Endodermal cell (in vitro differentiated cells): ENCODE results near the gene YBX2. TPM values are rescaled to one million over a fixed set of nuclear protein-coding genes. Genes with fewer than 3 reads are reported as not detected.

Source experiments
- DNase-seq: peaks from one replicate; pipeline ENCODE4 v3.0.0-alpha.2; 2017
- H3K27ac ChIP-seq: 2 replicates; pipeline ENCODE4 v1.5.1; 2013; ENCODE audit warnings: mild to moderate bottlenecking, low read depth, low read length, moderate library complexity
- H3K27me3 ChIP-seq: 2 replicates; pipeline ENCODE4 v1.6.1; 2013; ENCODE audit warnings: mild to moderate bottlenecking, low read length, moderate library complexity; ENCODE audit not compliant: insufficient read depth, control insufficient read depth, poor library complexity, severe bottlenecking
- H3K36me3 ChIP-seq: 2 replicates; pipeline ENCODE4 v1.7.0; 2013; ENCODE audit warnings: mild to moderate bottlenecking, low read length, moderate library complexity; ENCODE audit not compliant: control insufficient read depth, insufficient read depth
- H3K4me1 ChIP-seq: one replicate; pipeline ENCODE4 v1.7.0; 2013; ENCODE audit warnings: low read length; ENCODE audit not compliant: control insufficient read depth, insufficient read depth
- H3K4me3 ChIP-seq: 2 replicates; pipeline ENCODE4 v1.5.1; 2013; ENCODE audit warnings: mild to moderate bottlenecking, low read length, moderate library complexity
- H3K9ac ChIP-seq: 2 replicates; pipeline ENCODE4 v1.6.1; 2013; ENCODE audit warnings: mild to moderate bottlenecking, low read length, moderate library complexity; ENCODE audit not compliant: poor library complexity, severe bottlenecking; ENCODE audit errors: extremely low read depth
- H3K9me3 ChIP-seq: 2 replicates; pipeline ENCODE4 v1.6.1; 2013; ENCODE audit warnings: mild to moderate bottlenecking, low read length, moderate library complexity; ENCODE audit not compliant: control insufficient read depth
- H3K27ac Mint-ChIP-seq: 2 replicates; pipeline ENCODE4 v1.8.0; 2020; ENCODE audit warnings: mixed read lengths
- H3K27me3 Mint-ChIP-seq: 2 replicates; pipeline ENCODE4 v1.8.0; 2021; ENCODE audit warnings: mild to moderate bottlenecking, mixed read lengths; ENCODE audit not compliant: insufficient read depth
- H3K36me3 Mint-ChIP-seq: 2 replicates; pipeline ENCODE4 v1.8.0; 2020; ENCODE audit warnings: low read depth, mixed read lengths
- H3K4me1 Mint-ChIP-seq: 2 replicates; pipeline ENCODE4 v1.8.0; 2020; ENCODE audit warnings: mixed read lengths
- H3K4me3 Mint-ChIP-seq: 2 replicates; pipeline ENCODE4 v1.8.0; 2020; ENCODE audit warnings: mild to moderate bottlenecking, moderate library complexity, mixed read lengths
- H3K9me3 Mint-ChIP-seq: 2 replicates; pipeline ENCODE4 v1.8.0; 2020; ENCODE audit warnings: mild to moderate bottlenecking, mixed read lengths
- WGBS, 2 experiments: methylation state at CpG; one replicate each; pipeline versions ENCODE4 v1.1.5 to v1.1.7; 2013; ENCODE audit warnings: missing lambda C conversion rate in 2 of 2, mixed read lengths in 1 of 2; ENCODE audit not compliant: insufficient coverage in 1 of 2, insufficient read length in 1 of 2; 5-methylcytosine and 5-hydroxymethylcytosine counted together
- total RNA-seq, 2 donors: library from RNA; stranded (reverse); fragmentation: NEBNext Ultra II Directional in 1 of 2; extraction: Animal tissue kit (Norgen Biotek cat#: 25700) in 1 of 2; gene quantifications; 2 replicates in 1 of 2; 3 replicates in 1 of 2; pipeline ENCODE4 v1.2.1, GENCODE V29; 2021
- TF ChIP-seq, protein P1 (sequence below): fragments of 200-600 bp; sonication (generic); conservative IDR thresholded peaks from 2 replicates; pipeline ENCODE4 v1.5.0; 2021; ENCODE audit warnings: antibody characterized with exemption, mild to moderate bottlenecking

YBX2 gene
- total RNA-seq, 2 donors from 2014 or later = 6.6 to 15.9 TPM

DNA sequence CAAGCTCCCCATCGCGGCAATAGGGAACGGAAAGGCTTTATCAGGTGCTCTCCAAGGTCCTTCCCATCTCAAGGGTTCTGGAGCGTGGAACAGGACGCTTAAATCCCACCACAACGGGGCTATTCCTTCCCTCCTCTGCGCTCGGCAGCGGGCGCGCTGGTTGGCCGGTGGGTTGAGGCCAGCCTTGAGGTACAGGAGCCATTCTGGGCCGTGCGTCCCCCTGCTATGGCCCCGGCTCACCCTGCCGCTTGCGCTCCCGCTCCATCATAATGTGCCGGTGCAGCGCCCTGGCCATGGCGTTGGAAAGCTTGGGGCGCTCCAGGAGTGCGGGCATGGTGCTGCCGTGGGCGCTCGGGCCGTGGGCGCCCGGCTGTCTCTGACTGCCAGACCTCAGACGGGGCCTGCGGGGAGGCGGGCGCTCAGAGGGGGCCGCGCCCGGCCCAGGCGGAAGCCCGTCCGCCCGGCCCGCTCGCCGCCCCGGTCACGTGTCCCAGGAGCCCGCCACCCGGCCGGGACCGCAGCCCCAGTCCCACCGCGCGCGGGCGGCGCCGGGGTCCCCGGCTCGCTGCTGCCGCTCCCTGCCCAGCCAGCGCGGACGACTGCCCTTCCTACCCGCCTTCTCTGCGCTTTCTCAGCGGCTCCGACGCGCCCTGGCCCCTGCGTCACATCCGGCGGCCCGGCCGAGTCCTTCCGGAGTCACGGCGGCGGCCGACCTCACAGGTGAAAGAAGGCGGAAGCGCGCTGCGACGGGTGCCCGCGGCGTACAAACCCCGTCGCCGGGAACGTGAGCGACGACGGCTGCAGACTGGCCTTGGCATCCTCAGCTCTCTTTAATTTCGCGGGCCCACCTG is 20.5 kb upstream of the YBX2 start, which contains the start of gene GPS2:
Gene GPS2, minus strand, starts transcription at position 642 of the 851 bp plus-strand sequence. Its CDS starts 308 bp downstream, at position 334.
- peaks cover 15% of the 10 kb centered on the region for H3K4me1 Mint-ChIP-seq

GRCh38 chr17:7313890-7314718 is 19.7 kb upstream of the YBX2 start:
- Histone ChIP-seq H3K36me3 (peaks cover 68% of the 10 kb centered on the region), H3K27me3 (no peaks in the 10 kb centered on the region), H3K4me1 (peaks cover 5% of the 10 kb centered on the region), H3K9me3 (no peaks in the 10 kb centered on the region), H3K9ac (no peak overlapping the region), H3K27ac (no peak overlapping the region), H3K4me3 (peak overlapping the region; percentile 85)
- 48 to 80% methylated on average over 5 to 9 of the region's 9 CpGs for WGBS, 2 experiments
- peaks cover 66% of the 10 kb centered on the region for H3K36me3 Mint-ChIP-seq
- H3K4me3 Mint-ChIP-seq = peak overlapping the region; percentile 72
- H3K27me3 Mint-ChIP-seq = no peaks in the 10 kb centered on the region
- H3K4me1 Mint-ChIP-seq = peaks cover 23% of the 10 kb centered on the region
- TF ChIP-seq, protein P1, sequence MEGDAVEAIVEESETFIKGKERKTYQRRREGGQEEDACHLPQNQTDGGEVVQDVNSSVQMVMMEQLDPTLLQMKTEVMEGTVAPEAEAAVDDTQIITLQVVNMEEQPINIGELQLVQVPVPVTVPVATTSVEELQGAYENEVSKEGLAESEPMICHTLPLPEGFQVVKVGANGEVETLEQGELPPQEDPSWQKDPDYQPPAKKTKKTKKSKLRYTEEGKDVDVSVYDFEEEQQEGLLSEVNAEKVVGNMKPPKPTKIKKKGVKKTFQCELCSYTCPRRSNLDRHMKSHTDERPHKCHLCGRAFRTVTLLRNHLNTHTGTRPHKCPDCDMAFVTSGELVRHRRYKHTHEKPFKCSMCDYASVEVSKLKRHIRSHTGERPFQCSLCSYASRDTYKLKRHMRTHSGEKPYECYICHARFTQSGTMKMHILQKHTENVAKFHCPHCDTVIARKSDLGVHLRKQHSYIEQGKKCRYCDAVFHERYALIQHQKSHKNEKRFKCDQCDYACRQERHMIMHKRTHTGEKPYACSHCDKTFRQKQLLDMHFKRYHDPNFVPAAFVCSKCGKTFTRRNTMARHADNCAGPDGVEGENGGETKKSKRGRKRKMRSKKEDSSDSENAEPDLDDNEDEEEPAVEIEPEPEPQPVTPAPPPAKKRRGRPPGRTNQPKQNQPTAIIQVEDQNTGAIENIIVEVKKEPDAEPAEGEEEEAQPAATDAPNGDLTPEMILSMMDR = no peak
- no peaks in the 10 kb centered on the region for H3K9me3 Mint-ChIP-seq
- H3K27ac Mint-ChIP-seq = peak overlapping the region; percentile 67
- DNase-seq = no peak

More for the DNA sequence above, 20.5 kb upstream of the YBX2 start, which contains the start of gene GPS2:
- peaks cover 58% of the 10 kb centered on the region for H3K36me3 Mint-ChIP-seq
- Histone ChIP-seq H3K4me1 (peaks cover 5% of the 10 kb centered on the region), H3K36me3 (peaks cover 61% of the 10 kb centered on the region), H3K9ac (peak within 1 kb of the TSS; percentile 74), H3K27me3 (no peaks in the 10 kb centered on the region), H3K9me3 (no peaks in the 10 kb centered on the region), H3K4me3 (peak within 1 kb of the TSS; percentile 85), H3K27ac (peak within 1 kb of the TSS; percentile 44)
- H3K9me3 Mint-ChIP-seq = no peaks in the 10 kb centered on the region
- TF ChIP-seq, protein P1 = no peak
- peak within 1 kb of the TSS; percentile 91 for H3K27ac Mint-ChIP-seq
- H3K27me3 Mint-ChIP-seq = no peaks in the 10 kb centered on the region
- H3K4me3 Mint-ChIP-seq = peak within 1 kb of the TSS; percentile 72
- WGBS, 2 experiments = 0% methylated on average over 50 to 95 of the region's 95 CpGs
- DNase-seq = peak; percentile 98

- H3K27ac Mint-ChIP-seq = peak overlapping the region; percentile 67
- H3K36me3 Mint-ChIP-seq = peaks cover 62% of the 10 kb centered on the region
- H3K9me3 Mint-ChIP-seq = no peaks in the 10 kb centered on the region
- no peaks in the 10 kb centered on the region for H3K9me3 ChIP-seq
- peaks cover 28% of the 10 kb centered on the region for H3K4me1 Mint-ChIP-seq
- TF ChIP-seq, protein P1 = peak; percentile 57
- H3K27ac ChIP-seq = no peak overlapping the region
- no peaks in the 10 kb centered on the region for H3K27me3 Mint-ChIP-seq
- H3K9ac ChIP-seq = no peak overlapping the region
- no peak overlapping the region for H3K4me3 ChIP-seq
- H3K27me3 ChIP-seq = no peaks in the 10 kb centered on the region
- H3K36me3 ChIP-seq = peaks cover 60% of the 10 kb centered on the region
- peaks cover 5% of the 10 kb centered on the region for H3K4me1 ChIP-seq
- DNase-seq = peak; percentile 84
- H3K4me3 Mint-ChIP-seq = peak overlapping the region; percentile 72
- 88 to 96% methylated on average over 6 to 7 of the region's 7 CpGs for WGBS, 2 experiments
Observed at GRCh38 chr17:7313088-7313889, 18.9 kb upstream of the YBX2 start.
